Measurements from ENCODE around the gene ZNF780A.

DNA sequence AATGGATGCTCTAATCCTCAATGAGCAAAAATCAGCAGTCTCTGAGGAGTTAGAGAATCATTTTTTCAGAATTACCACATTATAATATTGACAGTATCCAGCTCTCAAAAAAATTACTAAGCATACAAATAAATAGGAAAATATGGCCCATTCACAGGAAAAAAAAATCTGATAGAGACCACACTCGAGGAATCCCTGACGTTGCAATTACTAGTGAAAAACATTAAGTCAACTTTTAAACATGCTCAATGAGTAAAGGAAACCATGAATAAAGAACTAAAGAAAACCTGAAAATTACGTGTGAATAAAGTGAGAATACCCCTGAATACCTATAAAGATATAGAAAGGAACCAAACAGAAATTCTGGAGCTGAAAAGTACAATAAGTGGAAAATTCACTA, 38.7 kb upstream of the ZNF780A start:
- TF ChIP-seq, protein P1, sequence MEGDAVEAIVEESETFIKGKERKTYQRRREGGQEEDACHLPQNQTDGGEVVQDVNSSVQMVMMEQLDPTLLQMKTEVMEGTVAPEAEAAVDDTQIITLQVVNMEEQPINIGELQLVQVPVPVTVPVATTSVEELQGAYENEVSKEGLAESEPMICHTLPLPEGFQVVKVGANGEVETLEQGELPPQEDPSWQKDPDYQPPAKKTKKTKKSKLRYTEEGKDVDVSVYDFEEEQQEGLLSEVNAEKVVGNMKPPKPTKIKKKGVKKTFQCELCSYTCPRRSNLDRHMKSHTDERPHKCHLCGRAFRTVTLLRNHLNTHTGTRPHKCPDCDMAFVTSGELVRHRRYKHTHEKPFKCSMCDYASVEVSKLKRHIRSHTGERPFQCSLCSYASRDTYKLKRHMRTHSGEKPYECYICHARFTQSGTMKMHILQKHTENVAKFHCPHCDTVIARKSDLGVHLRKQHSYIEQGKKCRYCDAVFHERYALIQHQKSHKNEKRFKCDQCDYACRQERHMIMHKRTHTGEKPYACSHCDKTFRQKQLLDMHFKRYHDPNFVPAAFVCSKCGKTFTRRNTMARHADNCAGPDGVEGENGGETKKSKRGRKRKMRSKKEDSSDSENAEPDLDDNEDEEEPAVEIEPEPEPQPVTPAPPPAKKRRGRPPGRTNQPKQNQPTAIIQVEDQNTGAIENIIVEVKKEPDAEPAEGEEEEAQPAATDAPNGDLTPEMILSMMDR (IDR thresholded peaks at IDR 0.05), result no peak
- no peak for TF ChIP-seq POLR2A (IDR thresholded peaks at IDR 0.05)
